Measurements from ENCODE around the gene PFKFB1. TPM values are rescaled to one million over a fixed set of nuclear protein-coding genes. Genes with fewer than 3 reads are reported as not detected.

Gene PFKFB1
- total RNA-seq, 1 experiment from 2014 or later: 0.55 TPM

DNA sequence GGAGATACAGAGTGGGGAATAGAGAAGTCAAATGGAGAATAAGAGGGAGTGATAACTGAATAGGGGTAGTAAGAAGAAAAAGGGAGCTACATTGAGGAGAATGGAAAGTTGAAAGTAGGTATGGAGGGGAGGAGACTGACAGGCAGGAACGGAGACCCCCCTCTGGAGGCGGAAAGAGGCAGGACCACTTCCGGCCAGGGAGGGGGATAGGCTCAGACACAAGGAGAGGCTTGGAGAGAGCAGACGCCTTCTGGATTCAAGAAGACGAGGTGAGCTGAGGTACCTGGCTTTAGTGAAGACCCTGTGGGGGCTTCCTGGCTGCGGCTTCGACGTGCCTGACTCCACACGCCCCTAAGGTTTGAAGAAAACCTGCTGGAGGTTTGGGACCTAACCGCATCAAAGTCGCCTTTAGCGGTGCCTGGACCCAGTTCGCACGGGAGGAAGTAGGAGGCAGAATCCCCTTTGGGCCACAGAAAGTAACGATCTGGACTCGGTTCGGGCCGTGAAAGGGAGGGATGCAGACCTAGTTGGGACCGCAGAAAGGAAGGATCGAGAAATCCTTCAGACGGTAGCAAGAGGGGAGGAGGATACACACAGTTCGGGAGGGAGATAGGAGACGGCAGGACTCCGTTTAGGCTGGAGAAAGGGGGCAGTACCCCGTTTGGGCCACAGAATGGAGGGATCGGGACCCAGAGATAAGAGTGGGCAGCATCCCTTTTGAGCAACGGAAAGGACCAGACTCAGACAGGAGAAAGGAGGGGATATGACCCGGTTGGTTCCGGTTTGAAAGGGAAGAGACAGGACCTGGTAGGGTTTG, 73.2 kb downstream of the PFKFB1 start, which contains the start of gene TRO:
Gene TRO, plus strand, starts transcription at position 215 of the 817 bp plus-strand sequence. CDS start 1,423 bp downstream, outside the sequence.
- no peak within 1 kb of the TSS for H2BK120ac ChIP-seq (ENCODE audit: low read depth, low read length, poor library complexity, severe bottlenecking)
- H3K79me1 ChIP-seq (ENCODE audit: insufficient read depth, low read depth, low read length, poor library complexity, severe bottlenecking): peaks cover 3% of the 10 kb centered on the region
- no peak within 1 kb of the TSS for H2BK12ac ChIP-seq (ENCODE audit: insufficient read length, low read depth, low read length)
- Mint-ChIP-seq H3K36me3 (ENCODE audit: insufficient read depth in 1 of 3, low read depth in 3 of 3) (peaks cover 21 to 33% (median 31%) of the 10 kb centered on the region in 3 experiments), H3K27ac (peak within 1 kb of the TSS; percentile 57 to 97 (median 88); a peak in 5 of 7 replicates), H3K4me1 (peaks cover 0 to 5% of the 10 kb centered on the region in 2 experiments; a peak in 2 of 4 replicates), H3K4me3 (peak within 1 kb of the TSS; percentile 91 to 97), H3K27me3 (ENCODE audit: low read depth) (peaks cover 8% of the 10 kb centered on the region), H3K9me3 (peaks cover 69 to 73% of the 10 kb centered on the region in 2 experiments)
- H2AK5ac ChIP-seq (ENCODE audit: insufficient read length, low read length): no peak within 1 kb of the TSS
- no peak within 1 kb of the TSS for H4K8ac ChIP-seq (replicated peaks; ENCODE audit: insufficient read length, low read depth, low read length)
- H3K56ac ChIP-seq (ENCODE audit: insufficient read length, low read depth, low read length): no peak within 1 kb of the TSS
- no peaks in the 10 kb centered on the region for H3K23me2 ChIP-seq (ENCODE audit: insufficient read length, low read depth, low read length, poor library complexity, severe bottlenecking)
- H3K4ac ChIP-seq (ENCODE audit: low read depth, low read length): no peak within 1 kb of the TSS
- no peak within 1 kb of the TSS for H2BK5ac ChIP-seq (ENCODE audit: insufficient read length, low read length)
- H2BK20ac ChIP-seq (ENCODE audit: low read depth, low read length, poor library complexity, severe bottlenecking): no peak within 1 kb of the TSS
- H3K9ac ChIP-seq (ENCODE audit: extremely low read depth, insufficient read length, low read length): peak within 1 kb of the TSS; percentile 80
- no peak within 1 kb of the TSS for H3T11ph ChIP-seq (ENCODE audit: low read length)
- peak; percentile 67 for DNase-seq
- no peak within 1 kb of the TSS for H3K23ac ChIP-seq (ENCODE audit: insufficient read length, low read depth, low read length)
- H4K20me1 ChIP-seq (ENCODE audit: control insufficient read depth, insufficient read depth, insufficient read length): no peaks in the 10 kb centered on the region
- WGBS (ENCODE audit: extremely low coverage, insufficient read length, low lambda C conversion rate): no CpG with 5 or more reads among the region's 29 CpGs
- no peak within 1 kb of the TSS for H4K5ac ChIP-seq (ENCODE audit: insufficient read length, low read depth, low read length)
- no peak within 1 kb of the TSS for H3K27ac ChIP-seq (ENCODE audit: insufficient read length, low read depth, low read length)
- H2AFZ ChIP-seq (ENCODE audit: low read length): no peak within 1 kb of the TSS
- H4K91ac ChIP-seq (ENCODE audit: insufficient read length, low read depth, low read length): no peak within 1 kb of the TSS
- H3K14ac ChIP-seq (ENCODE audit: insufficient read depth, low read length): no peak within 1 kb of the TSS
- no peaks in the 10 kb centered on the region; the same call in 1 of the 2 replicates for H3K27me3 ChIP-seq (ENCODE audit: insufficient read depth, low read length)
- H3K4me2 ChIP-seq (ENCODE audit: insufficient read depth, insufficient read length, low read length): peak within 1 kb of the TSS; percentile 86
- TF ChIP-seq, protein P1, sequence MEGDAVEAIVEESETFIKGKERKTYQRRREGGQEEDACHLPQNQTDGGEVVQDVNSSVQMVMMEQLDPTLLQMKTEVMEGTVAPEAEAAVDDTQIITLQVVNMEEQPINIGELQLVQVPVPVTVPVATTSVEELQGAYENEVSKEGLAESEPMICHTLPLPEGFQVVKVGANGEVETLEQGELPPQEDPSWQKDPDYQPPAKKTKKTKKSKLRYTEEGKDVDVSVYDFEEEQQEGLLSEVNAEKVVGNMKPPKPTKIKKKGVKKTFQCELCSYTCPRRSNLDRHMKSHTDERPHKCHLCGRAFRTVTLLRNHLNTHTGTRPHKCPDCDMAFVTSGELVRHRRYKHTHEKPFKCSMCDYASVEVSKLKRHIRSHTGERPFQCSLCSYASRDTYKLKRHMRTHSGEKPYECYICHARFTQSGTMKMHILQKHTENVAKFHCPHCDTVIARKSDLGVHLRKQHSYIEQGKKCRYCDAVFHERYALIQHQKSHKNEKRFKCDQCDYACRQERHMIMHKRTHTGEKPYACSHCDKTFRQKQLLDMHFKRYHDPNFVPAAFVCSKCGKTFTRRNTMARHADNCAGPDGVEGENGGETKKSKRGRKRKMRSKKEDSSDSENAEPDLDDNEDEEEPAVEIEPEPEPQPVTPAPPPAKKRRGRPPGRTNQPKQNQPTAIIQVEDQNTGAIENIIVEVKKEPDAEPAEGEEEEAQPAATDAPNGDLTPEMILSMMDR (conservative IDR thresholded peaks at IDR 0.05): peak; percentile 40; the same call in 2 of the 3 replicates
- H3K4me1 ChIP-seq (ENCODE audit: insufficient read depth, low read length): no peaks in the 10 kb centered on the region
- no peak within 1 kb of the TSS for H3K18ac ChIP-seq (ENCODE audit: insufficient read length, low read depth, low read length)
- no peak within 1 kb of the TSS for H2BK15ac ChIP-seq (ENCODE audit: low read depth, low read length)
- H3K79me2 ChIP-seq (ENCODE audit: insufficient read depth, low read length): no peaks in the 10 kb centered on the region
- H3K9me3 ChIP-seq (ENCODE audit: control insufficient read depth, low read depth, low read length): peaks cover 14% of the 10 kb centered on the region

All from H9 (cell line).